Body of pancreas (tissue), 4 donors: ENCODE measurements around the gene USP48. TPM values are rescaled to one million over a fixed set of nuclear protein-coding genes. Genes with fewer than 3 reads are reported as not detected.

ENCODE experiments used
- ATAC-seq: fragments of 150-250 bp; one replicate; pipeline ENCODE4 v1.9.1; 2016
- DNase-seq, 4 donors: peaks; one replicate each; pipeline ENCODE4 v3.0.0-alpha.2; 2019
- H3K27ac ChIP-seq, 4 donors: fragments of 200-600 bp; sonication (generic); 1 replicate in 3 of 4; 2 replicates in 1 of 4; pipeline versions ENCODE4 v1.5.1 to v1.6.1; 2016 to 2019; ENCODE audit warnings: mild to moderate bottlenecking in 1 of 4, mixed read lengths in 1 of 4, moderate library complexity in 1 of 4
- H3K27me3 ChIP-seq, 2 donors: fragments of 200-600 bp; sonication (generic); one replicate each; pipeline ENCODE4 v1.6.0; 2016; ENCODE audit warnings: mild to moderate bottlenecking in 1 of 2
- H3K36me3 ChIP-seq, 2 donors: fragments of 200-600 bp; sonication (generic); replicated peaks in 1 of 2; 2 replicates each; pipeline ENCODE4 v1.5.1; 2016; ENCODE audit warnings: low read depth in 2 of 2; ENCODE audit not compliant: insufficient read depth in 1 of 2
- H3K4me1 ChIP-seq: fragments of 200-600 bp; sonication (generic); one replicate; pipeline ENCODE4 v1.6.0; 2016
- H3K4me3 ChIP-seq, 2 donors: fragments of 200-600 bp; sonication (generic); 1 replicate in 1 of 2; 2 replicates in 1 of 2; pipeline ENCODE4 v1.5.1; 2016 to 2019
- H3K9me3 ChIP-seq, 3 donors: fragments of 200-600 bp; sonication (generic); 1 replicate in 2 of 3; 2 replicates in 1 of 3; pipeline ENCODE4 v1.5.1; 2016
- CTCF ChIP-seq, 7 experiments: fragments of 450-650 bp in 4 of 7; fragments of 200-600 bp in 3 of 7; sonication (generic) in 3 of 7; IDR thresholded peaks; one replicate each; pipeline ENCODE4 v1.5.1; 2016 to 2019; ENCODE audit warnings: antibody characterized with exemption in 7 of 7
- POLR2A ChIP-seq, 3 donors: fragments of 450-650 bp; IDR thresholded peaks; one replicate each; pipeline ENCODE4 v1.6.1; 2016; ENCODE audit warnings: antibody characterized with exemption in 3 of 3, mild to moderate bottlenecking in 2 of 3
- WGBS, 2 donors: methylation state at CpG; one replicate each; pipeline ENCODE4 v1.1.5; 2017; 5-methylcytosine and 5-hydroxymethylcytosine counted together
- intact Hi-C: fragments of 100-400 bp; cut with DNase I; formaldehyde crosslinking; loops from one replicate; pipeline ENCODE4 v1.15.1; 2023
- total RNA-seq, 2 donors: library from RNA; depleted of rRNA; stranded (reverse); fragments of >200 nt; gene quantifications; one replicate each; pipeline ENCODE4 v1.1.0, GENCODE V29; 2016

The USP48 gene
- total RNA-seq, 2 donors from 2014 or later, result 25.4 to 72.9 TPM

GRCh38 chr1:21811875-21812305 lies 28.9 kb upstream of the USP48 start, which contains the start of gene LDLRAD2:
TSS of gene LDLRAD2 (plus strand) at chr1:21812265. CDS start at chr1:21812452, 187 bp downstream.
- H3K4me3 ChIP-seq, result no peak within 1 kb of the TSS
- peak within 1 kb of the TSS in 1 of 4 donors; percentile 17 for H3K27ac ChIP-seq
- DNase-seq (no peak), ATAC-seq (no peak)
- peaks cover 22% of the 10 kb centered on the region for H3K4me1 ChIP-seq
- no peak for TF ChIP-seq CTCF (IDR thresholded peaks at IDR 0.05)
- TF ChIP-seq POLR2A (IDR thresholded peaks at IDR 0.05), result no peak
- no peaks in the 10 kb centered on the region for H3K9me3 ChIP-seq
- intact Hi-C loops, result no loop called here
- no peaks in the 10 kb centered on the region for H3K36me3 ChIP-seq
- no peaks in the 10 kb centered on the region for H3K27me3 ChIP-seq
- WGBS, 2 donors, result 67 to 73% methylated on average over 2 of the region's 2 CpGs

GRCh38 chr1:21804536-21804935 lies 21.6 kb upstream of the USP48 start:
- TF ChIP-seq POLR2A (IDR thresholded peaks at IDR 0.05), result no peak
- TF ChIP-seq CTCF (IDR thresholded peaks at IDR 0.05), result no peak
- intact Hi-C loops, result no loop called here
- H3K4me1 ChIP-seq, result no peaks in the 10 kb centered on the region
- H3K36me3 ChIP-seq, result no peaks in the 10 kb centered on the region
- no peaks in the 10 kb centered on the region for H3K27me3 ChIP-seq
- ATAC-seq, result no peak
- H3K9me3 ChIP-seq, result no peaks in the 10 kb centered on the region
- no peak overlapping the region for H3K4me3 ChIP-seq
- WGBS, 2 donors, result 74 to 85% methylated on average over 2 of the region's 2 CpGs
- DNase-seq, result no peak
- no peak overlapping the region for H3K27ac ChIP-seq

GRCh38 chr1:21801100-21801499 lies 18.2 kb upstream of the USP48 start:
- WGBS, 2 donors, result 93 to 95% methylated on average over 4 of the region's 4 CpGs
- no peak for TF ChIP-seq CTCF (IDR thresholded peaks at IDR 0.05)
- TF ChIP-seq POLR2A (IDR thresholded peaks at IDR 0.05), result no peak
- Histone ChIP-seq H3K9me3 (no peaks in the 10 kb centered on the region), H3K27ac (no peak overlapping the region), H3K36me3 (no peaks in the 10 kb centered on the region), H3K4me1 (no peaks in the 10 kb centered on the region), H3K4me3 (no peak overlapping the region), H3K27me3 (no peaks in the 10 kb centered on the region)
- no peak for DNase-seq
- ATAC-seq, result no peak
- intact Hi-C loops, result no loop called here

DNA sequence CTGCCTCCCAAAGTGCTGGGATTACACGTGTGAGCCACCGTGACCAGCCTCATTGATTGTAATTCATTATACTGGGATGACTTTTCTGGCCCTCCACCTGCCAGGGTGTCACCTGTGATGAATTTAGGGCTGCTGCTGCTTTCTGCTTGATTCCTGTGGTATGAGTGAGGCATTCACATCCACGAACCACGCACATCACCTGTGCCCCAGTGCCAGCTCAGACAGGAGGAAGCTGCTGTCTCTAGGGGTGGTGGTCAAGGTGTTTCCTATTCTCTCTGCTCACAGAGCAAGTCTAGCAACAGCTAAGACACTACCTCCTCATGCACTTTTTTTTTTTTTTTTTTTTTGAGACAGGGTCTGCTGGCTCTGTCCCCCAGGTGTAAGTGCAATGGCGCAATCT lies 16.8 kb upstream of the USP48 start:
- H3K36me3 ChIP-seq, result no peaks in the 10 kb centered on the region
- H3K9me3 ChIP-seq, result no peaks in the 10 kb centered on the region
- intact Hi-C loops, result no loop called here
- WGBS, 2 donors, result 61 to 75% methylated on average over 3 to 4 of the region's 5 CpGs
- H3K27ac ChIP-seq, result no peak overlapping the region
- no peak overlapping the region for H3K4me3 ChIP-seq
- H3K4me1 ChIP-seq, result no peaks in the 10 kb centered on the region
- TF ChIP-seq POLR2A (IDR thresholded peaks at IDR 0.05), result no peak
- no peak for TF ChIP-seq CTCF (IDR thresholded peaks at IDR 0.05)
- no peak for DNase-seq
- H3K27me3 ChIP-seq, result no peaks in the 10 kb centered on the region
- no peak for ATAC-seq

DNA sequence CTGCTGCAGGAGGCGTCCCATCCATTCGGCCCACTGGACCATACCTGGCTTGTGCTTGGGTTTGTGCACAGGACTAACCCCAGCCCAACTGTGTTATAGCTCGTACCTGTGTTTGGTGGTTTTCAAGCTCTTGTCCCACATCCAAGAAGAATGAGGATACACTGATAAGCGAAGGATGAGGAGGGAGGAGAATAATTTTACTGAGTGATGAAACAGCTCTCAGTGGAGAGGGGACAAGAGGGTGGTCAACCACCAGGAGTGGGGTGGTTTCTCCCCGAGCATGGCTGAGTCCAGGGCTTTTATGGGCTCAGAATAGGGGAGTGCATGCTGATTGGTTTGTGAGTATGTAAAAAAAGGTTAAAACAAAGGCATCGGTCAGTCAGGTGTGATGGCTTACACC lies 12.1 kb upstream of the USP48 start:
- H3K9me3 ChIP-seq, result no peaks in the 10 kb centered on the region
- no peak overlapping the region for H3K4me3 ChIP-seq
- DNase-seq, result no peak
- no peaks in the 10 kb centered on the region for H3K4me1 ChIP-seq
- intact Hi-C loops, result no loop called here
- H3K27ac ChIP-seq, result no peak overlapping the region
- WGBS, 2 donors, result 87 to 97% methylated on average over 6 of the region's 6 CpGs
- no peak for ATAC-seq
- H3K27me3 ChIP-seq, result no peaks in the 10 kb centered on the region
- H3K36me3 ChIP-seq, result no peaks in the 10 kb centered on the region
- TF ChIP-seq CTCF (IDR thresholded peaks at IDR 0.05) (no peak), POLR2A (IDR thresholded peaks at IDR 0.05) (no peak)
